HG02970 (cell line): Measurements from ENCODE around the gene SCO1.
"Not testable (repeated sequence)": the region's sequence is repeated elsewhere in the genome, so short reads cannot be mapped to it uniquely, and the experiment has no call there.

Experiments used
- ATAC-seq: cut with Tn5 transposase; IDR thresholded peaks from one replicate; pipeline ENCODE4 v1.9.1; 2021; ENCODE audit warnings: mild to moderate bottlenecking, moderate library complexity, moderate number of reproducible peaks; ENCODE audit not compliant: unreplicated experiment, low FRiP score

Gene SCO1

DNA sequence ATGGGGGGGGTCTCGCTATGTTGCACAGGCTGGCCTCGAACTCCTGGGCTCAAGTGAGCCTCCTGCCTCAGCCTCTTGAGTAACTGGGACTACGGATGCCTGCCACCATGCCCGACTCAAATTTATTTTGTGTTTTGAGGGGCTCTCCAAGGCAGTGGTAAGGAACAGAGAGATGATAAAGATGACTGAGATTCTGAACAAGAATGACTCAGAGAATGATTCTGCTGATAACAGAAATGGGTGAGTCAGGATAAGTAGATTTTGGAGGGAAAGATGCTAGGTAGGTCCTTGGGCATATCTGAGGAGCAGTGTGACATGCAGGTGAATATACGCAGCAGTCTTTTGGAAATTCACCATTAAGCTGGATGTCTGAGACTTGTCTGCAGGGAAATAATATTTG lies 29.9 kb upstream of the SCO1 start:
- ATAC-seq: no peak

DNA sequence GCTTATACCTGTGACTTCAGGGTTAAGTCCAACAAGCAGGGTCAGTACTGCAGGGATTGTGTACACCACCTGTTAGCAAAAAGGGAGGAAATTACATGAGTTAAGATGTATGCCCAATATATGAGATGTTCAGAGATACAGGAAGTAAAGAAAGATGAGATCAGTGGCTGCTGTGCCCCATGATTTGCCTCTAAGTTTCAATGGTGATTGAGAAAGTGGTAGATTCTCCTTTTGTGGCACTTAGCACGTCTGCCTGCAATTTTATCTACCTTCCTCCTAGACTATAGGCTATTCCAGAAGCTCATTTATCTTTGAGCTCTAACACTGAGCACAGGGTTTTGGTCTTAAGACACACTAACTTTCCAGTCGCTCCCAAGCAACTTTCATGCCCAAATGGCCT lies 28.9 kb upstream of the SCO1 start:
- no peak for ATAC-seq

GRCh38 chr17:10725262-10725661 lies 27.9 kb upstream of the SCO1 start:
- ATAC-seq: no peak

- no peak for ATAC-seq
These were observed 27.3 kb upstream of the SCO1 start for GRCh38 chr17:10724546-10725195.

DNA sequence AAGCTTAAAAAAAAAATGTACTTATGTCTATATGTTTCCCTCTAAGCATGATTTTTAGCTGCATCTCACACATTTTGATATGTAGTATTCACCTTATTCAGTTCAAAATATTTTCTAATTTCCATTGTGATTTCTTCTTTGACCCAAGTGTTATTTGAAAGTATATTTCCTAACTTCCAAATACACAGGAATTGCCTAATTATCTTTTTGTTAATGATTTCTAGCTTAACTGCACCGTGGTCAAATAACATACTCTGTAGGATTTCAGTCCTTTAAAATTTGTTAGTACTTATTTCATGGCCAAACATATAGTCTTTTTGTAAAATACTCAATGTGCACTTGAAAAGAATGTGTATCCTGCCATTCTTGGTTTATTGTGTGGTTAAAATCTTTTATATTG lies 21.2 kb upstream of the SCO1 start:
- no peak for ATAC-seq

GRCh38 chr17:10716218-10716617 lies 18.9 kb upstream of the SCO1 start:
- no peak for ATAC-seq

DNA sequence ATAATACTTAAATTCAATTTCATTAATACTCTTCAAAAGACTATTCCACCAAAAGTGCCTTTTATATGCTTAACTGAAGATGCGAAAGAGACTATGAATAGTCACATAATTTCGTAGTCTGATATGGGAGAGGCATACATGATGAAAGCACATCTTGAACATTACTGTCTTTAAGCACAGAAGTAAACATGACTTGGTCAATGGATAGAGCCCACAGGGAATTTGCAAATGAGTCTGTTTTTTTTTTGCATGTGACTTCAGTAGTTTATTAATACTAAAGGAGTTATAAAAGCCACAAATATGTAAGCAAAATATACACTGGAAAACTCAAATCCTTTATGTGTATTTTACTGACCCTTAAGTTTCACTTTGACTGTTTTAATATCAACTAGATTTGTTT lies 16.0 kb upstream of the SCO1 start:
- no peak for ATAC-seq

GRCh38 chr17:10705727-10706126 lies 8.4 kb upstream of the SCO1 start:
- ATAC-seq: no peak

DNA sequence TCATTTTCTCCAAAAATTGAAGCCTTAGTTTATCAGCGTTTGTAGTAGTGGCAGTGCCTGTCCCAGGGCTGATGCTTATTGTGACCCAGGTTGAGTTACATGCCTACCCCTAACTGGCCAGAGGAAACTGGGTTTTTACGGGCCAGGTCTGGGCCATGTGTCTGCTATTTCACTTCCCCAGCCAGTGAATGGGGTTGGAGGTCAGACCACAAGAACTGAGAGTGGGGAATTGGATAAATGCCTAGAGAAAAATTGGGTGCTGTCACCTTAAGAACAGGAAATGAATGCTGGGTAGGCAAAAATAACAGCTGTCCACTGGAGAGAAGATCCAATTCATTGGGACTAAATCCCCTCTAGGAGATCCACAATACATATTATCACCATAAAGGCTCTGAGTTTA lies 5.2 kb upstream of the SCO1 start:
- no peak for ATAC-seq

- ATAC-seq: no peak
These were observed 2.5 kb upstream of the SCO1 start for GRCh38 chr17:10699856-10700255.

GRCh38 chr17:10698096-10698818 lies 924 bp upstream of the SCO1 start:
- no peak for ATAC-seq

DNA sequence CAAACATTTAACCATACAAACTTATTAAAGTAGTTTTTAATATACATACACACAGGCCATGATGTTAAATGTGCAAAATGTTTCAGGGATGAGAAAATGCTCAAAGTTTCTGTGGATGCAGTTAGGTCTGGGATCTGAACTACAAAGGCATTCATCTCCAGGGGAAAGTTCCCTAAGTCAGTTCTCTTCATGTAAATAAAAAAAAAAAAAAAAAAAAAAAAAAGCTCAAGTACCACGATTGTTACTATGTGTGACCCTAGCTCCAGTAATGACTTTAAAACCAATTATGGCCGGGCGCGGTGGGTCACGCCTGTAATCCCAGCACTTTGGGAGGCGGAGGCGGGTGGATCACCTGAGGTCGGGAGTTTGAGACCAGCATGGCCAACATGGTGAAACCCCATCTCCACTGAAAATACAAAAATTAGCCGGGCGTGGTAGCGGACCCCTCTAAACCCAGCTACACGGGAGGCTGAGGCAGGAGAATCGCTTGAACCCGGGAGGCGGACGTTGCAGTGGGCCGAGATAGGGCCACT lies 1.4 kb downstream of the SCO1 start:
- ATAC-seq: not testable (repeated sequence)

DNA sequence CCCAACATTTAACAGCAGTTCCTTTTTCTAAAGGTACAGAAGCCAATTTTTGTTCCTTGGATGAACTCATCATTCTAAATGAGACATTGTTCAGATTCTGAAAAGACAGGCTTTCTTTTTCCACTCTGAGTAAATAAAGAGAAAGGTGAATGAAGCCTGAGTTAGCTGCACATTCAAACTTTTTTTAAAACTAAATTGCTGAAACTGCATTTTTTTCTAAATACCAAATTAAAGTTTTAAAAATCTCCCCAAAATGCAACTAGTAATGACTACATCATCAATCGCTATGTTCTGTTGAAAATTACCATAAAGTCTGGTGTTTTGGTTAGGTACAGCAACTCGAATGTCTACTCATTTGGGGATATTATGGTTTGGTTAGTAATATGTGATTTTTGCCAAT lies 9.8 kb downstream of the SCO1 start:
- no peak for ATAC-seq

DNA sequence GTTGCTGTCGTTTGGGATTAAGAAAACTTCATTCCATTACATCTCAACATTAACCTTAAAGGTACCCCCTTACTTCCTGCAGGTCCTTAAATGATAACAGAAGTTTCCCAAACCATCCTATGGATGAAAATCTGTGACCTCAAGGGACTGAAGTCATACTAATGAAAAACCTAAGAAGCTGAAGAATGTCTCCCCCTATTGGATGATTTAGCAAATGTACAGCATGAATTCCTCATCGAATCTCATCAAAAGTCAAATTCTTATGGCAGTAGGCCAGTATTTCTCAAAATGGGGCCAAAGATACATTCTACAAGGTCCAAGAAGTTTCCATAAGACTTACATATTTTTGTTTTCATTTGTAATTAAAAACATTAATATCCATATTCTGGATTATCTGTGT lies 13.5 kb downstream of the SCO1 start:
- no peak for ATAC-seq

DNA sequence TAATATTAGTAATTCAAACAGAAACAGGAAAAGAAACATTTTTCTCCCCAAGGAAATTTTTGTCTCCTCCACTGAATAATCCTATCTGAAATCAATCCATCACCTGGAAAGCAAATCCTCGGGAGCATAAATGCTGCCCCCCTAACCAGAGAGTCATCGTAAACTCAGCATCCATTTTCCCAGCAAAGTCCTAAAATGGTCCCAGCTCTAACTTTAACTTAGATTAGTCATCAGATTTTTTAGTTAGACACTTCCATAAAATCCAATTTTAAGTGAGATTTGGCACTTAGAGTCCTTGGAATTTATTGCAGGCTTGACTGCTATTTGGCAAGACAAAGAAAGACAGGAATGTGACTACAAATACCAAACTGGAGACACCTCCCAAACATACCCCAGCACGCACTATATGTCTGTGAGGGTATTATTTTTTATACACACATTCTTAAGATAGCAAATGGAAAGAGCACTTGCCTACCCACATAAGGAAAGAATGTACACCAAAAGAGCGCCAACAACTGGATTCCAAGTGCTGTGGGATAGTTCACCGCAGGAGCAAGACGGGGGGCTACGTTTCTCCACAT lies 15.4 kb downstream of the SCO1 start:
- no peak for ATAC-seq

GRCh38 chr17:10674704-10675103 lies 22.6 kb downstream of the SCO1 start:
- ATAC-seq: no peak

DNA sequence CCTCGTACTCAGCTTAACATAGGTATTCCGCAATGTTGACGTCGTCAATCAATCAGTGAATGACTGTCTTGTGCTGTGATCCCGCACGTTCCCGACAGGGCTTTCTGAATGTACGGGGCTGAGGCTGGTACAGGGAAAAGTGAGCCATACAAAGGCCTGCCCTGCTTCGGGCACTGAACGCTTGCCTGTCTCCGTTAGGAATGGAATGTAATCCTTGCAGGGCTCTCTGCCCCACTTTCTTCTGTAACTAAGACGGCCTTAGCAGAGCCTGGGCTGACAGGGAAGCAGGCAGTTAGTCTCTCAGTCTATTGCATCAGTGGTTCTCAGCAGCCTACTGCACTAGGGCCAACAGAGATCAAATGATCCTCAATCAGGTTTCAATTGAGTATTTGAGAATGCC lies 24.0 kb downstream of the SCO1 start:
- no peak for ATAC-seq

DNA sequence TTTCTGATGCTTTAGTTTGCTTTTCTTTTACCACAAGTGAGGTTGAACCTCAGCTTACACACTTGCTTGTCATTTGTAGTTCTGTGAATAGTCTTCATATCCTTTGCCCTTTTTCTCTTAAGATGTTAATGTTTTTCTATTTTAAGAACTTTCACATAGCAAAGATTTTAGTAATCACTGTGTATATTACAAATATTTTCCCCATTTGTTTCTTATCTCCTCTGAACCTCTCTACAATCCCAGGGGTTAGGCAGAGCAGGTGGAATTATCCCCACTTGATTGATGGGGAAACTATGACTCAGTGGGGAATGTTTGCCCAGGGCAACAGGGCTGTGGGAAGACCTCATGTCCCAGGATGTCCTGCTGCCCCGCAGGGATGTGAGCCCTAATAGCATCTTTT lies 28.6 kb downstream of the SCO1 start:
- no peak for ATAC-seq

GRCh38 chr17:10666906-10667305 lies 30.4 kb downstream of the SCO1 start:
- no peak for ATAC-seq

DNA sequence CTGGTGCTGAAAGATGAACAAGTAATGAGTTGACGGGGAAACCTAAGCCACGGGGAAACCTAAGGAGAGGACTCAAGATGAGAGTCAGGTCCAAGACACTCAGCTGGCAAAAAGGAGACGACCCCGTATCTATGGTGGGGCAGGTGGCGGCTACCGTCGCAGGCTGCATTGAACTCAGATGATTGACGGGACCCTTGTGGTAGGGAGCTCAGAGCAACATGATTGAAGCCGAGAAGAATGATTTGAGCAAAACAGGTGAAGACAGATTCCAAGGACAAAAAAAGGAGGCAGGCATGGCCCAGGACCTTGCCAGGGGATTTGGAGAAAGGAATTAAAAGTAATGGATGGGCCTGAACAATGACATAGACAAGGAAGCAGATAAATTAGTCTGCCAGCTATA lies 32.8 kb downstream of the SCO1 start:
- no peak for ATAC-seq

GRCh38 chr17:10663231-10663630 lies 34.1 kb downstream of the SCO1 start:
- no peak for ATAC-seq

DNA sequence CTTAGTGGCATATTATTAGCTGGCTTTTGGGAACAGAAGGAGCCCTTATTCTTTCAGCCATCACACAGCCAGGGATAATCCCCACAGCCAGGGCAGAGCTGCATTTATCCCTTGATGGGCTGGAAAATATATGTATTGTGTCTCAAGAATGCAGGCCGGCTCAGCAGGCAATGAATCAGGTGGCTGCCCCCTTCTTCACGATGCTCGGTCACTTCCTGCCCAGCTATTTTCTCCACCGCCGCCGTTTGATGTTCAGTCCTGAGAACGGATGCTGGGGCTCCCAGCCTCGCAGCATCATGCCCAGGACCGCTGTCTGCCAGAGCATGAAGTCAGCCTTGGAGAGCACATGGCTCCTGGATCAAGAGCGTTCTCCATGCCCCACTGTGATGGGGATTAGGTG lies 35.9 kb downstream of the SCO1 start:
- ATAC-seq: no peak
